ENCODE results near the gene CHID1. TPM values are rescaled to one million over a fixed set of nuclear protein-coding genes. Genes with fewer than 3 reads are reported as not detected.

CHID1 gene
- total RNA-seq, 1 donor from 2014 or later: 108 TPM

GRCh38 chr11:926341-926916 is 15.8 kb upstream of the CHID1 start:
- H3K4me3 ChIP-seq (ENCODE audit: low read depth, low read length): peak overlapping the region; percentile 78
- no peak for TF ChIP-seq CTCF (conservative IDR thresholded peaks at IDR 0.05; ENCODE audit: low read depth, low read length)
- no peak for DNase-seq (ENCODE audit: low read depth)

GRCh38 chr11:925496-926301 is 15.1 kb upstream of the CHID1 start, which contains the start of gene AP2A2:
AP2A2 (plus strand) TSS chr11:925870; CDS start chr11:926022, 152 bp downstream.
- peak within 1 kb of the TSS; percentile 78 for H3K4me3 ChIP-seq (ENCODE audit: low read depth, low read length)
- peak; percentile 50 for TF ChIP-seq CTCF (conservative IDR thresholded peaks at IDR 0.05; ENCODE audit: low read depth, low read length)
- DNase-seq (ENCODE audit: low read depth): no peak

GRCh38 chr11:925158-925495 is 14.5 kb upstream of the CHID1 start:
- DNase-seq (ENCODE audit: low read depth): no peak
- peak overlapping the region; percentile 32 for H3K4me3 ChIP-seq (ENCODE audit: low read depth, low read length)
- TF ChIP-seq CTCF (conservative IDR thresholded peaks at IDR 0.05; ENCODE audit: low read depth, low read length): no peak

- no peak for TF ChIP-seq CTCF (conservative IDR thresholded peaks at IDR 0.05; ENCODE audit: low read depth, low read length)
- H3K4me3 ChIP-seq (ENCODE audit: low read depth, low read length): no peak overlapping the region
These were observed 14.0 kb upstream of the CHID1 start for GRCh38 chr11:924406-925157.

GRCh38 chr11:923691-924405 is 13.2 kb upstream of the CHID1 start:
- H3K4me3 ChIP-seq (ENCODE audit: low read depth, low read length): no peak overlapping the region
- no peak for DNase-seq (ENCODE audit: low read depth)
- no peak for TF ChIP-seq CTCF (conservative IDR thresholded peaks at IDR 0.05; ENCODE audit: low read depth, low read length)

More at GRCh38 chr11:924406-925157, 14.0 kb upstream of the CHID1 start:
- no peak for DNase-seq (ENCODE audit: low read depth)

GRCh38 chr11:921921-922678 is 11.5 kb upstream of the CHID1 start:
- TF ChIP-seq CTCF (conservative IDR thresholded peaks at IDR 0.05; ENCODE audit: low read depth, low read length): no peak
- H3K4me3 ChIP-seq (ENCODE audit: low read depth, low read length): no peak overlapping the region
- no peak for DNase-seq (ENCODE audit: low read depth)

Data from epithelial cell of proximal tubule (primary cell).